Measurements from ENCODE around the gene DMBX1.
A peak's percentile ranks its signal among the peaks of the same experiment; 100 is the strongest.

The DMBX1 gene

DNA sequence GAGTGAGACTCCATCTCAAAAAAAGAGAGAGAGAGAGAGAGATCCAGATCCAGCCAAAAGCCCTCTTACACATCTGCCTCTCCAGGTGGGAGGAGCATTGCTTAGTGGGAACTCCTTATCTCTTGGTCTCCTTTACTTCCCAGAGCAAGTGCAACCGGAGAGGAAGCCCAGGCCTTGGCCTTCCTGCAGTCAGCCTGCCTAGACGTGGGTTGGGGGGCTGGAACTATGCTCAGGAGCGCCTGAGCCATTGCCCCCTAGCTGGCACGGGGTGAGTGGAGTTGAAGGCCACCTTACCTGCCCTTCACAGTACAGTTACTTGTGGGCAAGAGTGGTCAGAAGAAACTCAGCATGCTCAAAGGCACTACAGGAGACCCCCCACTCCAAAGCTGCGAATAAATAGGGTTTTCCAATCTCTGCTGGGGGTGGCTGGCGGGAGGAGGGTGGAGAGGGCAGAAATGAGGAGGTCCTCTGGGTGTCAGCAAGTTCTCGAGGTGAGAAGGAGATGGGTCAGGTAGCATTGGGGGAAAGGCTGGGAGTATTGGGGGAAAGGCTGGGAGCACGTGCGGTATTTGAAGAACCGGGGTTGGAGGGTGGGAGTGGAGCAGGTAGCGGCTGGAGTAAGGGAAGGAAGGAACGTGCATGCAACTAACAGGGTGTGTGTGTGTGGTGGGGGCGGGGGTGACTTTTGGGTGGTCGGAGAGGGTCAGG, 4.7 kb upstream of the DMBX1 start:
- H3K4me3 ChIP-seq (ENCODE audit: low read depth, low read length): no peak overlapping the region
- TF ChIP-seq, protein P1, sequence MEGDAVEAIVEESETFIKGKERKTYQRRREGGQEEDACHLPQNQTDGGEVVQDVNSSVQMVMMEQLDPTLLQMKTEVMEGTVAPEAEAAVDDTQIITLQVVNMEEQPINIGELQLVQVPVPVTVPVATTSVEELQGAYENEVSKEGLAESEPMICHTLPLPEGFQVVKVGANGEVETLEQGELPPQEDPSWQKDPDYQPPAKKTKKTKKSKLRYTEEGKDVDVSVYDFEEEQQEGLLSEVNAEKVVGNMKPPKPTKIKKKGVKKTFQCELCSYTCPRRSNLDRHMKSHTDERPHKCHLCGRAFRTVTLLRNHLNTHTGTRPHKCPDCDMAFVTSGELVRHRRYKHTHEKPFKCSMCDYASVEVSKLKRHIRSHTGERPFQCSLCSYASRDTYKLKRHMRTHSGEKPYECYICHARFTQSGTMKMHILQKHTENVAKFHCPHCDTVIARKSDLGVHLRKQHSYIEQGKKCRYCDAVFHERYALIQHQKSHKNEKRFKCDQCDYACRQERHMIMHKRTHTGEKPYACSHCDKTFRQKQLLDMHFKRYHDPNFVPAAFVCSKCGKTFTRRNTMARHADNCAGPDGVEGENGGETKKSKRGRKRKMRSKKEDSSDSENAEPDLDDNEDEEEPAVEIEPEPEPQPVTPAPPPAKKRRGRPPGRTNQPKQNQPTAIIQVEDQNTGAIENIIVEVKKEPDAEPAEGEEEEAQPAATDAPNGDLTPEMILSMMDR (IDR thresholded peaks at IDR 0.05; ENCODE audit: borderline replicate concordance, insufficient read depth, low read depth, low read length): no peak

DNA sequence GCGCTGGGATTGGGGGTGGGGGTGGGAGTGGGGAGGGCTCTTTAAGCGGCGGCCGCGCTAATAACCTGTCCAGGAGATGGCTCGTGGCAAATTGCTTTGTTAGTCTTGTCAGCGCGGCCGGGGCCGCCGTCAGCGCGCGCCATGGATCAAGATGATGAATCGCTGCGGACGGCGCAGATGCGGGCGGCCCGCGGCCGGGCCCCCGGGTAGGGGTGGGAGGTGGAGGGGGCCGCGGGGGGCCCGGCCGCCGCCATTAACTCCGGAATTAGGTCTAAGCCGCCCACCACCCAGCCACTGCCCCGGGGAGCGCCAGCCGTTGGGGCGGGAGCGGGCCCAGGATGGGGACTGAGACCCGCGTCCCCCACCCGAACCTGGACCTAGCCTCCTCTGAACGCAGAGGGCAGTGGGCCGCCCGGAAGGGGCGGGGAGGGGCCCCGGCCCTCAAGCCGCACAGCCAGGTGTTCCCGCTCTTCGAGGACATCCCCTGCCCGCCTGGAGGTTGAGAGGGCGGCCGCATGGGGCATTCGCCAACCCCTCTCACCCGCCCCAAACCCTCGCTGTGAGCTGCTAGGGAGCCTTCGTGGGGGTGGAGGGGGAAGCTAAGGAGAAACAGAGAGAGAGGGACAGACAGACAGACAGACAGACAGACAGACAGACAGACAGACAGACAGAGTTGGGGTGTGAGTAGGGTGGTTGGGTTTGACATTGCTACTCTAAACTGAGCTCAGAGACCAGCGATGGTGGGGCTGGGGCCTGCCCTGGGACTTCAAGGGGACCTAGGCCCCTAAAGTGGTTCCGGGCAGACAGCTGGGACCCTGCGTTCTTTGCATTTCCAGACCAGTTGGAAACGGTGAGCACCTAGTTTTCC, 3.8 kb upstream of the DMBX1 start:
- TF ChIP-seq, protein P1 (IDR thresholded peaks at IDR 0.05; ENCODE audit: borderline replicate concordance, insufficient read depth, low read depth, low read length): no peak
- no peak overlapping the region for H3K4me3 ChIP-seq (ENCODE audit: low read depth, low read length)

DNA sequence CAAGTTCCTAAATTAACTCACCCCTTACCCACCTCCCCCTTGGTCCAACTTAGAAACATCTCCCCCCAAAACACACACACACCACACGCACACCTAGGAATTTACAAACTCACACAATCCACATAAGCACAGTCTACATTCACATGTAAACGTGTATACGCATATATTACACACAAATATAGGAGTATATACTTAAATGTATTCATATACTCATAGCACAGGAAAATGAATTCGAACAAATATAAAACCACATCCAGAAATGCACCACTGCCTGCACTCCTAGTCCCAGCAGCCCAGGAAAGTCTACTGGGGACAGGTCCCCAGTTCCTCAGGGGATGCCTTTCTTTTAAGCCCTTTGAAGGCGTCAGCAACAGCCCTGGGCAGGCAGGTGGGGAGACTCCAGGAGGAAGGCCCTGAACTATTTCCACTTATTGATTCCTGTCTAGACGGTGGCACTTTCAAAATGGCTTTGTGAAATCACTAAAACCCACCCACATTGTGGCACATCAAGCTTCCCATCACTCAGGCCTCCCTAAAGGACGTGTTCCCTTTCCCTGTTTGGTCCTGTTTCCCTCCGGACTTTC, 3.1 kb upstream of the DMBX1 start:
- TF ChIP-seq, protein P1 (IDR thresholded peaks at IDR 0.05; ENCODE audit: borderline replicate concordance, insufficient read depth, low read depth, low read length): no peak

DNA sequence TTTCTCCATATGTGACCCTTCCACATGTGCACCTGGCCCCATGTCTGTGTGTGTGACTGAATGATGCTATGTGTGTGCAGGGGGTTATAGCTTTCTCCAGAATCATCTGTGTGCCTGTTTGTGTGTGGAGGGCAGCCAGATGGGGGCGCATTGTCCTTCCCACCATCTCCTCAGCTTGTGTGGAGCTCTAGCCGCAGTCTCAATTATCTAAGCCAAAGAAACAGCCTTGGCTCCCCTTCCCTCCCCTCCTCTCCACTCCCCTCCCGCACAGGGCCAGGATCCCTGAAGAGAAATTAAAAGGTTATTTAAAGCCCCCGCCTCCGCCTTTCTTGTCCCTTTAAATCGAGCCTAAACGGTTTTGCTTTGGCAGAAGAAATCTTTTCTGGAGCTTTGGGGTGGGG, 1.8 kb upstream of the DMBX1 start:
- TF ChIP-seq, protein P1 (IDR thresholded peaks at IDR 0.05; ENCODE audit: borderline replicate concordance, insufficient read depth, low read depth, low read length): peak; percentile 33; the same call in 1 of the 2 replicates
- H3K4me3 ChIP-seq (ENCODE audit: low read depth, low read length): no peak overlapping the region

More for the DNA sequence above, 3.1 kb upstream of the DMBX1 start:
- H3K4me3 ChIP-seq (ENCODE audit: low read depth, low read length): no peak overlapping the region

DNA sequence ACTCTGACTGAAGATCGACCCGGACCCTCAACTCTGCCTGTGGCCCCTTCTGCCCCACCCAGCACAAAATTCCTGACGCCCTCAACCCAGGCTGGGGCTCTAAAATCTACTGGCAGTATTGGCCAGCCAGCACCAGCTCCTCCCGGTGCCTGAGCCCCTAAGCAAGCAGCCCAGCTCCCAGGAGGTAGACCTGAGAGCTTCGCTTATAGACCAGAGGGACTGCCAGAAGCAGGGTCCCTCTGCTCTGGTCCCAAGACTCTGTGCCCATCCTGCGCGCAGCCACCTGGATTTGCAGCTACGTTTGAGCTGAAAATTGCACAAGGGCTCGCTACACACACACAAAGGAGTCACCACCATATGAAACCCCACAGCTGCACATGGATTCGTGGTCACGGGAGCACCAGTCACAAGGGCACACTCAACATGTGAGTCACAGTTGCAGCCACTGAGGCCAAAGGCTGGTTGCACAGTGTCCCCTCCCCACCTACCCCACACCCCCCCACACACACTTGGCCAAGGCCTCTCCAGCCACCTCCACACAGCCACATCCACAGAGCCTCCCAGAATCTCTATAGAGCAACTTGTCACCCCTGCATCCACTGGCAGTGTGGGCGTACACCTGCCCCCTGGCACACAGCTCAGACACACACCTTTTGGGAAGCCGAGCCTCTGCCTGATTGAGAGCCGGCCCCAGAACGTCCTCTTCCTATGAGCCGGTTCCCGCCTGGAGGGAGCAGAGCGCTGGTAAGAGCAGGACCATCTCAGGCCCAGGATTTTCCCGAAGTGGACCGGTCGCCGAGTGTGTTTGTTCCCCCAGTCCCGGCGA, 1.1 kb upstream of the DMBX1 start:
- H3K4me3 ChIP-seq (ENCODE audit: low read depth, low read length): no peak overlapping the region
- TF ChIP-seq, protein P1 (IDR thresholded peaks at IDR 0.05; ENCODE audit: borderline replicate concordance, insufficient read depth, low read depth, low read length): no peak

DNA sequence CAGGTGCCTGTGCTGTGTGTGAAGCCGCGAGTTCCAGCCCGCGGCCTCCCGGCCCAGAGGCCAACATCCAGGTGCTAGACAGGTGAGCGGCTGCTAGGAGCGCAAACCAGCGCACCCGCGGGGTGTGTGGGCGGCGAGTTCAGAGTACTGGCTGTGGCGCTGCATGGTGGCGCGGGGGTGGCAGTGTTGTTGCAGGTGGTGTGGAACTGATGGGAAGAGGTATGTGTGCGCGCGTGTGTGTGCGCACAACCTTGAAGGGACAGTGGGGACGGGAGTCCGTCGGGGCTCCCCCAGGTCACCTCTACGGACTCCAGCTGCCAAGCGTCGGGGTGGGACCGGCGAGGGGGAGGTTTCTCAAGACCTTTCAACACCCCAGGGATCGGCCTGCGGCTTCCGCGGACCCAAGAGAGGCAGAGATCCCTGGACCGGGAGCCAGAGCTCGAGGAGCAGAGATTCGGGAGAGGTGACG, 433 bp upstream of the DMBX1 start:
- TF ChIP-seq, protein P1 (IDR thresholded peaks at IDR 0.05; ENCODE audit: borderline replicate concordance, insufficient read depth, low read depth, low read length): no peak
- no peak overlapping the region for H3K4me3 ChIP-seq (ENCODE audit: low read depth, low read length)
